HEK293 (cell line): ENCODE measurements around the gene ZFAND3.

ENCODE experiments used
- CTCF ChIA-PET: fragments of 350-600 bp; formaldehyde crosslinking; extraction: SDS; loops from one replicate; lab custom pipeline; 2021; ENCODE audit warnings: antibody characterized with exemption; lab: Yijun Ruan, JAX
- POLR2A ChIA-PET: fragments of 300-600 bp; formaldehyde crosslinking; extraction: SDS; loops from one replicate; lab custom pipeline; 2020; ENCODE audit warnings: antibody characterized with exemption, inconsistent platforms; lab: Yijun Ruan, JAX
- H3K27ac ChIP-seq: fragments of 200-500 bp; sonication (Bioruptor generic); 2 replicates; pipeline ENCODE4 v1.5.1; 2014; ENCODE audit warnings: low read depth, low read length, control low read depth, inconsistent platforms; ENCODE audit errors: extremely low read depth
- H3K36me3 ChIP-seq, 2 experiments: fragments of 200-500 bp in 1 of 2; sonication (Bioruptor generic) in 1 of 2; 1 replicate in 1 of 2; 2 replicates in 1 of 2; pipeline ENCODE4 v1.5.1; 2014 to 2017; ENCODE audit warnings: inconsistent platforms in 2 of 2, low read length in 2 of 2; ENCODE audit not compliant: control insufficient read depth in 2 of 2, insufficient read depth in 1 of 2
- H3K4me1 ChIP-seq: fragments of 200-500 bp; sonication (Bioruptor generic); 2 replicates; pipeline ENCODE4 v1.5.1; 2014; ENCODE audit warnings: mild to moderate bottlenecking, low read length, inconsistent platforms; ENCODE audit not compliant: control insufficient read depth, insufficient read depth
- H3K4me3 ChIP-seq: 2 replicates; pipeline ENCODE4 v1.5.1; 2011; ENCODE audit warnings: low read depth, mild to moderate bottlenecking, control low read depth, low read length, moderate library complexity
- H3K9me3 ChIP-seq: fragments of 200-500 bp; sonication (Bioruptor generic); 2 replicates; pipeline ENCODE4 v1.5.1; 2014; ENCODE audit warnings: low read depth, low read length, inconsistent platforms; ENCODE audit not compliant: control insufficient read depth, insufficient read depth
- EGR2 ChIP-seq: fragments of 450-650 bp; formaldehyde crosslinking; IDR thresholded peaks from 2 replicates; pipeline ENCODE4 v1.5.1; 2016; ENCODE audit warnings: low read depth, missing biosample characterization, missing genetic modification characterization
- ZBTB10 ChIP-seq: fragments of 450-650 bp; formaldehyde crosslinking; IDR thresholded peaks from 2 replicates; pipeline ENCODE4 v1.5.1; 2016; ENCODE audit warnings: missing biosample characterization, missing genetic modification characterization
- ZNF2 ChIP-seq: fragments of 450-650 bp; formaldehyde crosslinking; IDR thresholded peaks from 2 replicates; pipeline ENCODE4 v1.5.1; 2016; ENCODE audit warnings: missing biosample characterization, missing genetic modification characterization
- ZNF202 ChIP-seq: fragments of 450-650 bp; formaldehyde crosslinking; IDR thresholded peaks from 2 replicates; pipeline ENCODE4 v1.5.1; 2016; ENCODE audit warnings: missing biosample characterization, missing genetic modification characterization, borderline replicate concordance
- ZNF223 ChIP-seq: fragments of 450-650 bp; formaldehyde crosslinking; IDR thresholded peaks from 2 replicates; pipeline ENCODE4 v1.5.1; 2016; ENCODE audit warnings: missing biosample characterization, missing genetic modification characterization
- ZNF239 ChIP-seq: fragments of 450-650 bp; formaldehyde crosslinking; IDR thresholded peaks from 2 replicates; pipeline ENCODE4 v1.5.1; 2016; ENCODE audit warnings: missing biosample characterization, missing genetic modification characterization
- ZNF302 ChIP-seq: fragments of 450-650 bp; formaldehyde crosslinking; IDR thresholded peaks from 2 replicates; pipeline ENCODE4 v1.5.1; 2016; ENCODE audit warnings: missing biosample characterization, missing genetic modification characterization, low read depth
- ZNF311 ChIP-seq: fragments of 450-650 bp; formaldehyde crosslinking; IDR thresholded peaks from 2 replicates; pipeline ENCODE4 v1.5.1; 2017; ENCODE audit warnings: missing biosample characterization, missing genetic modification characterization, borderline replicate concordance
- ZNF354C ChIP-seq: fragments of 450-650 bp; formaldehyde crosslinking; IDR thresholded peaks from 2 replicates; pipeline ENCODE4 v1.5.1; 2016; ENCODE audit warnings: missing biosample characterization, missing genetic modification characterization, low read depth, borderline replicate concordance
- ZNF501 ChIP-seq: fragments of 450-650 bp; formaldehyde crosslinking; IDR thresholded peaks from 2 replicates; pipeline ENCODE4 v1.5.1; 2016; ENCODE audit warnings: missing biosample characterization, missing genetic modification characterization
- ZNF513 ChIP-seq: fragments of 450-650 bp; IDR thresholded peaks from 2 replicates; pipeline ENCODE4 v1.5.1; 2018; ENCODE audit warnings: missing biosample characterization, missing genetic modification characterization
- ZNF600 ChIP-seq: fragments of 450-650 bp; formaldehyde crosslinking; IDR thresholded peaks from 2 replicates; pipeline ENCODE4 v1.5.1; 2016; ENCODE audit warnings: missing biosample characterization, missing genetic modification characterization
- ZNF623 ChIP-seq: fragments of 450-650 bp; formaldehyde crosslinking; IDR thresholded peaks from 2 replicates; pipeline ENCODE4 v1.5.1; 2016; ENCODE audit warnings: missing biosample characterization, missing genetic modification characterization
- ZNF658 ChIP-seq: fragments of 450-650 bp; formaldehyde crosslinking; IDR thresholded peaks from 2 replicates; pipeline ENCODE4; 2016; ENCODE audit warnings: missing biosample characterization, missing genetic modification characterization
- ZNF664 ChIP-seq: fragments of 450-650 bp; formaldehyde crosslinking; IDR thresholded peaks from 2 replicates; pipeline ENCODE4 v1.5.1; 2016; ENCODE audit warnings: missing biosample characterization, missing genetic modification characterization
- ZNF707 ChIP-seq: fragments of 450-650 bp; formaldehyde crosslinking; IDR thresholded peaks from 2 replicates; pipeline ENCODE4 v1.5.1; 2016; ENCODE audit warnings: missing biosample characterization, missing genetic modification characterization
- ZNF792 ChIP-seq: fragments of 450-650 bp; formaldehyde crosslinking; IDR thresholded peaks from 2 replicates; pipeline ENCODE4 v1.5.1; 2016; ENCODE audit warnings: missing biosample characterization, missing genetic modification characterization
- TF ChIP-seq, protein P1 (sequence below): fragments of 450-650 bp; formaldehyde crosslinking; IDR thresholded peaks from 2 replicates; pipeline ENCODE4 v1.5.1; 2016; ENCODE audit warnings: missing biosample characterization, missing genetic modification characterization
- TF ChIP-seq, protein P2 (sequence below): fragments of 450-650 bp; formaldehyde crosslinking; IDR thresholded peaks from 2 replicates; pipeline ENCODE4 v1.5.1; 2017; ENCODE audit warnings: missing biosample characterization, mild to moderate bottlenecking, missing genetic modification characterization, moderate library complexity
- TF ChIP-seq, protein P3 (sequence below): fragments of 450-650 bp; formaldehyde crosslinking; IDR thresholded peaks from 2 replicates; pipeline ENCODE4 v1.5.1; 2016; ENCODE audit warnings: missing biosample characterization, missing genetic modification characterization
- TF ChIP-seq, protein P4 (sequence below): fragments of 450-650 bp; formaldehyde crosslinking; IDR thresholded peaks from 2 replicates; pipeline ENCODE4 v1.5.1; 2016; ENCODE audit warnings: missing biosample characterization, missing genetic modification characterization
- TF ChIP-seq, protein P5 (sequence below): fragments of 450-650 bp; IDR thresholded peaks from 2 replicates; pipeline ENCODE4 v1.5.1; 2018; ENCODE audit warnings: missing biosample characterization, mild to moderate bottlenecking, missing genetic modification characterization

The ZFAND3 gene

GRCh38 chr6:38114976-38115625, 295.6 kb downstream of the ZFAND3 start (continued):
- TF ChIP-seq ZBTB10 (tag by site-specific recombination) = no peak
- TF ChIP-seq ZNF239 (tag by site-specific recombination) = no peak
- TF ChIP-seq ZNF302 (tag by site-specific recombination) = no peak
- TF ChIP-seq ZNF623 (tag by site-specific recombination) = no peak
- TF ChIP-seq ZNF658 (tag by site-specific recombination) = no peak
- no peak for TF ChIP-seq ZNF2
- no peak for TF ChIP-seq ZNF311 (tag by site-specific recombination)
- TF ChIP-seq ZNF707 = no peak
- no peak for TF ChIP-seq ZNF792 (tag by site-specific recombination)
- TF ChIP-seq, protein P1, sequence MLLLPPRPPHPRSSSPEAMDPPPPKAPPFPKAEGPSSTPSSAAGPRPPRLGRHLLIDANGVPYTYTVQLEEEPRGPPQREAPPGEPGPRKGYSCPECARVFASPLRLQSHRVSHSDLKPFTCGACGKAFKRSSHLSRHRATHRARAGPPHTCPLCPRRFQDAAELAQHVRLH (tag by site-specific recombination) = no peak

DNA sequence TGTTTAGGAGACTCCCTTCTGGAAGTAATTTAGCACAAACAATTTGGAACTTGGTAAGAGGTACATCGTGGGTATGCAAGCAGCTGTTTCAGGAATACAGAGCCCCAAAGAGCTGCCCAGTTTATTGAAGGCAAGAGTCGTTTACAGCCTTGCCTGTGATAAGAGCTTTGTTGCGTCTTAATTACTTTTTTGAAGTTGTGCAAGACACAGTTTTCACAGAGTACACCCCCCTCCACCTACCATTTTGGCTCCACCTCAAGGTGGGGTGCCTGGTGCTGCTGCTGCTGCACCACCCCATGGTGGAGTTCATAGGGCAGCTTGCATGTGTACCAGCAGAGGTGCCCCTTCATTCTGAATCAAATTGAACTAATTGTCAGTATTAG, 296.1 kb downstream of the ZFAND3 start:
- ChIA-PET CTCF (interaction anchor here (0.5 kb wide), 1 partner anchor 19 kb away, joined by 5 read pairs; no protein-coding TSS in a partner anchor), POLR2A (no interaction called here)
- TF ChIP-seq, protein P2, sequence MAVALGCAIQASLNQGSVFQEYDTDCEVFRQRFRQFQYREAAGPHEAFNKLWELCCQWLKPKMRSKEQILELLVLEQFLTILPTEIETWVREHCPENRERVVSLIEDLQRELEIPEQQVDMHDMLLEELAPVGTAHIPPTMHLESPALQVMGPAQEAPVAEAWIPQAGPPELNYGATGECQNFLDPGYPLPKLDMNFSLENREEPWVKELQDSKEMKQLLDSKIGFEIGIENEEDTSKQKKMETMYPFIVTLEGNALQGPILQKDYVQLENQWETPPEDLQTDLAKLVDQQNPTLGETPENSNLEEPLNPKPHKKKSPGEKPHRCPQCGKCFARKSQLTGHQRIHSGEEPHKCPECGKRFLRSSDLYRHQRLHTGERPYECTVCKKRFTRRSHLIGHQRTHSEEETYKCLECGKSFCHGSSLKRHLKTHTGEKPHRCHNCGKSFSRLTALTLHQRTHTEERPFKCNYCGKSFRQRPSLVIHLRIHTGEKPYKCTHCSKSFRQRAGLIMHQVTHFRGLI (tag by site-specific recombination) = no peak
- TF ChIP-seq ZNF513 (tag by site-specific recombination) (no peak), ZNF664 (no peak), ZNF223 (tag by site-specific recombination) (no peak)
- TF ChIP-seq, protein P3, sequence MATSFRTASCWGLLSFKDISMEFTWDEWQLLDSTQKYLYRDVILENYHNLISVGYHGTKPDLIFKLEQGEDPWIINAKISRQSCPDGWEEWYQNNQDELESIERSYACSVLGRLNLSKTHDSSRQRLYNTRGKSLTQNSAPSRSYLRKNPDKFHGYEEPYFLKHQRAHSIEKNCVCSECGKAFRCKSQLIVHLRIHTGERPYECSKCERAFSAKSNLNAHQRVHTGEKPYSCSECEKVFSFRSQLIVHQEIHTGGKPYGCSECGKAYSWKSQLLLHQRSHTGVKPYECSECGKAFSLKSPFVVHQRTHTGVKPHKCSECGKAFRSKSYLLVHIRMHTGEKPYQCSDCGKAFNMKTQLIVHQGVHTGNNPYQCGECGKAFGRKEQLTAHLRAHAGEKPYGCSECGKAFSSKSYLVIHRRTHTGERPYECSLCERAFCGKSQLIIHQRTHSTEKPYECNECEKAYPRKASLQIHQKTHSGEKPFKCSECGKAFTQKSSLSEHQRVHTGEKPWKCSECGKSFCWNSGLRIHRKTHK (tag by site-specific recombination) = no peak
- Histone ChIP-seq H3K4me1 (no peaks in the 10 kb centered on the region; the same call in 1 of the 2 replicates), H3K27ac (no peak overlapping the region), H3K4me3 (no peak overlapping the region), H3K36me3 (peaks cover 0 to 18% of the 10 kb centered on the region in 2 experiments; a peak in 1 of 3 replicates), H3K9me3 (no peaks in the 10 kb centered on the region)

DNA sequence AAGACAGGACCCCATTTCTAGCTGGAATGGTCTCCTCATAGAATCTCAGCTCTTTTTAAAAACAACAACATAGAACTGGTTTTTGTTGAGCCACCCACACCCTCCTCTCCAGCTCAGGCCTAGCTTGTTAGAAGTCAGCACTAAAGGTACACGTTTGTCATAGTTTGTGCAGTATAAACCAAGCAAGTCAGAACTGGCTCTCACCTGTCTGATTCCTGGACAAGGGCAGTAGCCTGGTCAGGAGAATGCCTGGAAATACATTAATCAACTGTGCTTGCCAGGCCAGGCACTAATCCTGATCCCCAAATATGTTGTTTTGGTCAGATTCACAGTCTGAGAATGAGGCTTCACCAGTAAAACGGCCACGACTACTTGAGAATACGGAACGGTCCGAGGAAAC, 296.7 kb downstream of the ZFAND3 start:
- ChIA-PET POLR2A (no interaction called here), CTCF (interaction anchor here (0.6 kb wide), 1 partner anchor 412 kb away, joined by 3 read pairs; no protein-coding TSS in a partner anchor)
- Histone ChIP-seq H3K36me3 (peaks cover 0 to 18% of the 10 kb centered on the region in 2 experiments; a peak in 1 of 3 replicates), H3K27ac (no peak overlapping the region), H3K9me3 (no peaks in the 10 kb centered on the region), H3K4me3 (no peak overlapping the region), H3K4me1 (no peaks in the 10 kb centered on the region; the same call in 1 of the 2 replicates)
- TF ChIP-seq, protein P1 (tag by site-specific recombination) = no peak
- TF ChIP-seq ZNF501 = no peak
- no peak for TF ChIP-seq ZNF354C (tag by site-specific recombination)
- no peak for TF ChIP-seq ZNF202
- no peak for TF ChIP-seq EGR2
- TF ChIP-seq, protein P4, sequence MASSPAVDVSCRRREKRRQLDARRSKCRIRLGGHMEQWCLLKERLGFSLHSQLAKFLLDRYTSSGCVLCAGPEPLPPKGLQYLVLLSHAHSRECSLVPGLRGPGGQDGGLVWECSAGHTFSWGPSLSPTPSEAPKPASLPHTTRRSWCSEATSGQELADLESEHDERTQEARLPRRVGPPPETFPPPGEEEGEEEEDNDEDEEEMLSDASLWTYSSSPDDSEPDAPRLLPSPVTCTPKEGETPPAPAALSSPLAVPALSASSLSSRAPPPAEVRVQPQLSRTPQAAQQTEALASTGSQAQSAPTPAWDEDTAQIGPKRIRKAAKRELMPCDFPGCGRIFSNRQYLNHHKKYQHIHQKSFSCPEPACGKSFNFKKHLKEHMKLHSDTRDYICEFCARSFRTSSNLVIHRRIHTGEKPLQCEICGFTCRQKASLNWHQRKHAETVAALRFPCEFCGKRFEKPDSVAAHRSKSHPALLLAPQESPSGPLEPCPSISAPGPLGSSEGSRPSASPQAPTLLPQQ = no peak
- TF ChIP-seq, protein P5, sequence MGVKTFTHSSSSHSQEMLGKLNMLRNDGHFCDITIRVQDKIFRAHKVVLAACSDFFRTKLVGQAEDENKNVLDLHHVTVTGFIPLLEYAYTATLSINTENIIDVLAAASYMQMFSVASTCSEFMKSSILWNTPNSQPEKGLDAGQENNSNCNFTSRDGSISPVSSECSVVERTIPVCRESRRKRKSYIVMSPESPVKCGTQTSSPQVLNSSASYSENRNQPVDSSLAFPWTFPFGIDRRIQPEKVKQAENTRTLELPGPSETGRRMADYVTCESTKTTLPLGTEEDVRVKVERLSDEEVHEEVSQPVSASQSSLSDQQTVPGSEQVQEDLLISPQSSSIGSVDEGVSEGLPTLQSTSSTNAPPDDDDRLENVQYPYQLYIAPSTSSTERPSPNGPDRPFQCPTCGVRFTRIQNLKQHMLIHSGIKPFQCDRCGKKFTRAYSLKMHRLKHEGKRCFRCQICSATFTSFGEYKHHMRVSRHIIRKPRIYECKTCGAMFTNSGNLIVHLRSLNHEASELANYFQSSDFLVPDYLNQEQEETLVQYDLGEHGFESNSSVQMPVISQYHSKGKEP (tag by site-specific recombination) = no peak
- TF ChIP-seq ZNF600 (tag by site-specific recombination) = no peak
